IPS-NIHi11 (cell line): Measurements from ENCODE around the gene NRDC.
"Not testable (repeated sequence)": the region's sequence is repeated elsewhere in the genome, so short reads cannot be mapped to it uniquely, and the experiment has no call there.

ENCODE experiments used
- DNase-seq: peaks from one replicate; pipeline ENCODE4 v3.0.0; 2012; ENCODE audit warnings: mixed read lengths, low spot score

The NRDC gene

GRCh38 chr1:51877434-51878307 is 856 bp downstream of the NRDC start:
- DNase-seq, result no peak

GRCh38 chr1:51875836-51876235 is 2.7 kb downstream of the NRDC start:
- no peak for DNase-seq

- no peak for DNase-seq
Measured at GRCh38 chr1:51875291-51875772, 3.2 kb downstream of the NRDC start.

- DNase-seq, result not testable (repeated sequence)
Measured at GRCh38 chr1:51873270-51873669, 5.3 kb downstream of the NRDC start.

GRCh38 chr1:51871351-51871975 is 7.1 kb downstream of the NRDC start:
- no peak for DNase-seq

GRCh38 chr1:51870603-51871350 is 7.8 kb downstream of the NRDC start:
- DNase-seq, result no peak

GRCh38 chr1:51867479-51868232 is 10.9 kb downstream of the NRDC start:
- DNase-seq, result no peak

GRCh38 chr1:51863384-51863783 is 15.1 kb downstream of the NRDC start:
- no peak for DNase-seq

GRCh38 chr1:51861669-51862068 is 16.9 kb downstream of the NRDC start:
- no peak for DNase-seq

GRCh38 chr1:51859735-51860134 is 18.8 kb downstream of the NRDC start:
- no peak for DNase-seq

GRCh38 chr1:51859333-51859732 is 19.2 kb downstream of the NRDC start:
- DNase-seq, result no peak

GRCh38 chr1:51858892-51859291 is 19.6 kb downstream of the NRDC start:
- DNase-seq, result no peak

GRCh38 chr1:51856745-51857144 is 21.8 kb downstream of the NRDC start:
- DNase-seq, result no peak

- no peak for DNase-seq
Measured at GRCh38 chr1:51855624-51856023, 22.9 kb downstream of the NRDC start.

- DNase-seq, result no peak
Measured at GRCh38 chr1:51853360-51853759, 25.2 kb downstream of the NRDC start.

GRCh38 chr1:51851882-51852396 is 26.6 kb downstream of the NRDC start:
- DNase-seq, result no peak

- no peak for DNase-seq
Measured at GRCh38 chr1:51850420-51851223, 27.9 kb downstream of the NRDC start.

GRCh38 chr1:51847294-51847920 is 31.1 kb downstream of the NRDC start:
- no peak for DNase-seq

- peak; percentile 33 for DNase-seq
Measured at GRCh38 chr1:51843948-51844347, 34.6 kb downstream of the NRDC start.

GRCh38 chr1:51842261-51842660 is 36.3 kb downstream of the NRDC start:
- no peak for DNase-seq
